ENCODE measurements around the gene CNOT6.

GRCh38 chr5:180491496-180491895 is 2.7 kb upstream of the CNOT6 start:
- TF ChIP-seq CTCF (IDR thresholded peaks at IDR 0.05; ENCODE audit: borderline replicate concordance, extremely low read depth, low read length, poor library complexity, severe bottlenecking) (no peak), EZH2 (IDR thresholded peaks at IDR 0.05; ENCODE audit: borderline replicate concordance, low read depth, low read length, severe bottlenecking) (no peak)
